Brain microvascular endothelial cell (primary cell): ENCODE data around the gene TNFRSF21.

Source experiments
- DNase-seq: peaks from one replicate; pipeline ENCODE4 v3.0.0-alpha.2; 2020
- H3K27ac ChIP-seq: fragments of 250-450 bp; sonication (Bioruptor Pico); 2 replicates; pipeline ENCODE4 v1.5.1; 2020; ENCODE audit warnings: mild to moderate bottlenecking, moderate library complexity
- H3K27me3 ChIP-seq: fragments of 250-450 bp; sonication (Bioruptor Pico); replicated peaks from 2 replicates; pipeline ENCODE4 v1.5.1; 2020; ENCODE audit warnings: mild to moderate bottlenecking
- H3K36me3 ChIP-seq: fragments of 250-450 bp; sonication (Bioruptor Pico); replicated peaks from 2 replicates; pipeline ENCODE4 v1.5.1; 2020; ENCODE audit warnings: mild to moderate bottlenecking
- H3K4me3 ChIP-seq: 2 replicates; pipeline ENCODE4 v1.5.1; 2011; ENCODE audit warnings: low read depth, mild to moderate bottlenecking, control low read depth, low read length, moderate library complexity
- in situ Hi-C: cut with HindIII; loops from 2 replicates; pipeline ENCODE4 v1.10.0; 2017; ENCODE audit warnings: low sequenced_read_pairs, low pct_ligation_motif_present
- TF ChIP-seq, protein P1 (sequence below): IDR thresholded peaks from 2 replicates; pipeline ENCODE4 v1.5.1; 2011; ENCODE audit warnings: low read depth, mild to moderate bottlenecking, moderate library complexity, low read length, control low read depth, inconsistent platforms; ENCODE audit errors: missing control alignments

The TNFRSF21 gene

DNA sequence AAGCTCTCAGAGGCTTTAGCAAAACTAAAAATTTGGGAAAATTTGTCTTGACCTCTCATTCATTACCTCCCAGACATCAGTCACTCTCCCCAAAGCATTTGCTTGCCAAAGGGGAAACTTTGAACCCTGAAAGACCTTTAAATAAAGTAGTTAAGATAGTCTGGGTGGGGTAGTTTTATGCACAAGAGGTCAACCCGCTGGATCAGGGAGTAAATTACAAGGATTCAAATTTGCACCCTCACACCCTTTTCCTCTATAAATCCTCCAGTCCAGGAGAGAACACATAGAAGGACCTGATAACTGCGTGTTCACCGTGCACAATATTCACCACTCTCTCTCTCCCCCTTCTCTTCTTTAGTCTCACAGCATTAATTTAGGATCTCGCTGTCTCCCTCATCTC is 36.1 kb upstream of the TNFRSF21 start:
- DNase-seq = no peak
- in situ Hi-C loops = no loop called here
- TF ChIP-seq, protein P1, sequence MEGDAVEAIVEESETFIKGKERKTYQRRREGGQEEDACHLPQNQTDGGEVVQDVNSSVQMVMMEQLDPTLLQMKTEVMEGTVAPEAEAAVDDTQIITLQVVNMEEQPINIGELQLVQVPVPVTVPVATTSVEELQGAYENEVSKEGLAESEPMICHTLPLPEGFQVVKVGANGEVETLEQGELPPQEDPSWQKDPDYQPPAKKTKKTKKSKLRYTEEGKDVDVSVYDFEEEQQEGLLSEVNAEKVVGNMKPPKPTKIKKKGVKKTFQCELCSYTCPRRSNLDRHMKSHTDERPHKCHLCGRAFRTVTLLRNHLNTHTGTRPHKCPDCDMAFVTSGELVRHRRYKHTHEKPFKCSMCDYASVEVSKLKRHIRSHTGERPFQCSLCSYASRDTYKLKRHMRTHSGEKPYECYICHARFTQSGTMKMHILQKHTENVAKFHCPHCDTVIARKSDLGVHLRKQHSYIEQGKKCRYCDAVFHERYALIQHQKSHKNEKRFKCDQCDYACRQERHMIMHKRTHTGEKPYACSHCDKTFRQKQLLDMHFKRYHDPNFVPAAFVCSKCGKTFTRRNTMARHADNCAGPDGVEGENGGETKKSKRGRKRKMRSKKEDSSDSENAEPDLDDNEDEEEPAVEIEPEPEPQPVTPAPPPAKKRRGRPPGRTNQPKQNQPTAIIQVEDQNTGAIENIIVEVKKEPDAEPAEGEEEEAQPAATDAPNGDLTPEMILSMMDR = no peak
- H3K27ac ChIP-seq = no peak overlapping the region
- H3K4me3 ChIP-seq = no peak overlapping the region
- no peaks in the 10 kb centered on the region for H3K36me3 ChIP-seq
- no peaks in the 10 kb centered on the region for H3K27me3 ChIP-seq

DNA sequence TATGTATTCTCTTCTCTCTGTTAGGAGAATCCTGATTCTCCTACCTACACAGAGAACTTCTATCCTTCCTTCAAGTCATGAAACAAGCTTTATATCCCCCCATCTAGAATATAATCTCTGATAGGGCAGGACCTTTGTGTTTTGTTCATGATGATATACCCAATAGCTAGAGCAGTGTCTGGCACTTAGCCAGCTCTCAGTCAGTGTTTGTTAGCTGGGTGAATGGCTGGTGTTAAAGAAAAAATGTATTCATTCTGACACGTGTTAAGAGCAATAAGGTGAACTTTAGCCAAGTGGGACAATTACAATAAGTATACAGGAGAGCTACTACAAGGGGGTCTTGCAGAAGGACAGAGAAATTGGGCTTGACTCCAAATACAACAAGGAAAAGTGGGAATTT is 34.3 kb upstream of the TNFRSF21 start:
- TF ChIP-seq, protein P1 = no peak
- Histone ChIP-seq H3K4me3 (no peak overlapping the region), H3K36me3 (no peaks in the 10 kb centered on the region), H3K27ac (no peak overlapping the region), H3K27me3 (no peaks in the 10 kb centered on the region)
- in situ Hi-C loops = no loop called here
- DNase-seq = no peak

DNA sequence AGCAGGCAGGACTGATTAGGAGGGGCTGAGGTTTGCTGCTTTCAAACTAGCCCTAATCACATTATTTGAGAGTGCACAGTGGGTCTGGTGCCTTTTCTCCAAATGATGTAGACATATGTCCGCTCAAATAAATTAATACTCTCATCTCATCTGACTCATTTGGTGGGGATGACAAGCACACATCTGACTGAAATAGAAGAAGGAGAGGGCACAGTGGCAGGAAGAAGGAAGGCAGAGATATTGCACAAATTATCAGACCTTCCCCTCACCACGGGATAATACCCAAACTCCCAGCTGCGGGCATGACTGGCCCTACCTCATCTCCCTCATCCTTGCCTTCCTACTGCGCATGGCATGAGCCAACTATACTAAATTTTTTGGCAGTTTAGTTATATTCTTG is 33.9 kb upstream of the TNFRSF21 start:
- TF ChIP-seq, protein P1 = no peak
- no peaks in the 10 kb centered on the region for H3K36me3 ChIP-seq
- H3K27ac ChIP-seq = no peak overlapping the region
- no peaks in the 10 kb centered on the region for H3K27me3 ChIP-seq
- no peak overlapping the region for H3K4me3 ChIP-seq
- in situ Hi-C loops = no loop called here
- no peak for DNase-seq

DNA sequence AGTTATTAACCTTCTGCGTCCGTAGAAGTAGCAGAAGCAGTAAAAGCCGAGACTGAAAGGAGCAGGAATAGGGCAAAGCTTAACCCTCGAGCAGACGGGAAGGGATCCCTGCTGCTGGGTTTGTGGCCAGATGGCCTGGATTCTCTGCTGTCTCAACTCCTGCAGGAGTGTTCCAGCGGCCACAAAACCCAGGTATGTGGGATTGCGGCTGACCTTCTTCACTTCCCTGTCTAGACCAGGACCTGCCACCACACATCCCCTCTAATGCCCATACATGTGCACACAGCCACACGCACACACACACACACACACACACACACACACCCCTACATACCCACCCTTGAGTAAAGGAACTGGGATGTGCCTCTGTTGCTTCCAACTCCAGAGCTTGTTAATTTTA is 33.1 kb upstream of the TNFRSF21 start:
- in situ Hi-C loops = no loop called here
- H3K27ac ChIP-seq = no peak overlapping the region
- TF ChIP-seq, protein P1 = no peak

DNA sequence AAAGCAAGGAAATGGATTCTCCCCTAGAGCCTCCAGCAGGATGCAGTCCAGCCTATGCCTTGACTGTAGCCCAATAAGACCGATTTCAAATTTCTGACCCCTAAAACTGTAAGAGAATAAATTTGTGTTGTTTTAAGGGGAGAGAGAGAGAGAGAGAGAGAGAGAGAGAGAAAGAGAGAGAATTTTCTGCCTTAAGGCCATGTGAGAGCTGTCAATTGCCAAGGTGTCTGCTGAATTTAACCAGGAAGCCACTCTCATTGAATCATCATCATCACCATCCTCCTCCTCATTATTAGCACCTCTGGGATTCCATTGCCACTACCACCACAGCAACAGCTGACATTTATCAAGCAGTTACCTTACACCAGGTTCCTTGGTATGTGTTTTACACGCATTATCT is 27.8 kb upstream of the TNFRSF21 start:
- DNase-seq = no peak
- Histone ChIP-seq H3K36me3 (no peaks in the 10 kb centered on the region), H3K27me3 (no peaks in the 10 kb centered on the region), H3K27ac (no peak overlapping the region), H3K4me3 (no peak overlapping the region)
- in situ Hi-C loops = no loop called here
- TF ChIP-seq, protein P1 = no peak

More for the DNA sequence above, 33.1 kb upstream of the TNFRSF21 start:
- no peaks in the 10 kb centered on the region for H3K27me3 ChIP-seq
- DNase-seq = no peak
- H3K4me3 ChIP-seq = no peak overlapping the region
- H3K36me3 ChIP-seq = no peaks in the 10 kb centered on the region

DNA sequence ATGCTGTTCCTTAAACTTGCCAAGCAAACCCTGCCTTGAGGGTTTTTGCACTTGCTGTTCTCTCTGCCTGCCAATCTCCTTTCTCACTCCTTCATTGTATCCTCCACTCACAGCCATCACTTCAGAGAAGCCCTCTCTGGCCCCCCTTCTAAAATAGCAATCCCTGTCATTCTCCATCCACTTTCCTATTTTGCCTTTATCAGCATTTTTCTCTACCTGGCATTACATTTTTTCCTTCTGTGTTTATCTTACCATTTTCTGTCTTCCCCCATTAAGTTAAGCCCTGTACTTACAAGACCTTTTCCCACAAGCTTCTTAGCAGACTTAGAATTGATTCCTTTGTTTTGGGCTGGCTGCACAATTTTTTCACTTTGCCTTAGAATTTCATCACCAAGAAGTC is 26.6 kb upstream of the TNFRSF21 start:
- no peak overlapping the region for H3K4me3 ChIP-seq
- no peak for DNase-seq
- in situ Hi-C loops = no loop called here
- no peaks in the 10 kb centered on the region for H3K27me3 ChIP-seq
- TF ChIP-seq, protein P1 = no peak
- no peaks in the 10 kb centered on the region for H3K36me3 ChIP-seq
- no peak overlapping the region for H3K27ac ChIP-seq
